Cardiac muscle cell (in vitro differentiated cells and primary cell): ENCODE data around the gene RNU6-1. TPM values are rescaled to one million over a fixed set of nuclear protein-coding genes. Genes with fewer than 3 reads are reported as not detected.

Experiments
- DNase-seq, 2 donors: peaks; one replicate each; pipeline versions ENCODE4 v3.0.0 to v3.0.0-alpha.2; 2010 to 2017; ENCODE audit warnings: low read depth in 1 of 2, low spot score in 1 of 2
- H3K27ac ChIP-seq: fragments of 200-600 bp; sonication (generic); 2 replicates; pipeline ENCODE4 v1.5.1; 2016
- H3K27me3 ChIP-seq: fragments of 200-600 bp; sonication (generic); 2 replicates; pipeline ENCODE4 v1.6.0; 2016; ENCODE audit warnings: control low read depth
- H3K36me3 ChIP-seq: fragments of 200-600 bp; sonication (generic); 2 replicates; pipeline ENCODE4 v1.5.1; 2016; ENCODE audit warnings: control low read depth
- H3K4me1 ChIP-seq: fragments of 200-600 bp; sonication (generic); 2 replicates; pipeline ENCODE4 v1.8.1; 2017; ENCODE audit warnings: low read depth, mild to moderate bottlenecking, mixed run types
- H3K4me3 ChIP-seq: fragments of 200-600 bp; sonication (generic); 2 replicates; pipeline ENCODE4 v1.5.1; 2016; ENCODE audit warnings: mild to moderate bottlenecking
- H3K9me3 ChIP-seq: fragments of 200-600 bp; sonication (generic); 2 replicates; pipeline ENCODE4 v1.5.1; 2017; ENCODE audit warnings: low read depth, mild to moderate bottlenecking, control low read depth
- CTCF ChIP-seq: IDR thresholded peaks from 2 replicates; pipeline ENCODE4 v1.5.1; 2012; ENCODE audit warnings: low read depth, mild to moderate bottlenecking, low read length
- polyA plus RNA-seq: library from polyadenylated mRNA; unstranded; fragments of >200 nt; fragmentation: Nextera tagmentation; extraction: Ambion mirVana; gene quantifications from 2 replicates; pipeline ENCODE4 v1.2.1, GENCODE V29; 2016
- total RNA-seq: library from RNA; depleted of rRNA; stranded (reverse); fragments of >200 nt; gene quantifications from 2 replicates; pipeline ENCODE4 v1.2.3, GENCODE V29; 2016

Gene RNU6-1
- total and polyA plus RNA-seq, 2 experiments from 2014 or later, result not detected

DNA sequence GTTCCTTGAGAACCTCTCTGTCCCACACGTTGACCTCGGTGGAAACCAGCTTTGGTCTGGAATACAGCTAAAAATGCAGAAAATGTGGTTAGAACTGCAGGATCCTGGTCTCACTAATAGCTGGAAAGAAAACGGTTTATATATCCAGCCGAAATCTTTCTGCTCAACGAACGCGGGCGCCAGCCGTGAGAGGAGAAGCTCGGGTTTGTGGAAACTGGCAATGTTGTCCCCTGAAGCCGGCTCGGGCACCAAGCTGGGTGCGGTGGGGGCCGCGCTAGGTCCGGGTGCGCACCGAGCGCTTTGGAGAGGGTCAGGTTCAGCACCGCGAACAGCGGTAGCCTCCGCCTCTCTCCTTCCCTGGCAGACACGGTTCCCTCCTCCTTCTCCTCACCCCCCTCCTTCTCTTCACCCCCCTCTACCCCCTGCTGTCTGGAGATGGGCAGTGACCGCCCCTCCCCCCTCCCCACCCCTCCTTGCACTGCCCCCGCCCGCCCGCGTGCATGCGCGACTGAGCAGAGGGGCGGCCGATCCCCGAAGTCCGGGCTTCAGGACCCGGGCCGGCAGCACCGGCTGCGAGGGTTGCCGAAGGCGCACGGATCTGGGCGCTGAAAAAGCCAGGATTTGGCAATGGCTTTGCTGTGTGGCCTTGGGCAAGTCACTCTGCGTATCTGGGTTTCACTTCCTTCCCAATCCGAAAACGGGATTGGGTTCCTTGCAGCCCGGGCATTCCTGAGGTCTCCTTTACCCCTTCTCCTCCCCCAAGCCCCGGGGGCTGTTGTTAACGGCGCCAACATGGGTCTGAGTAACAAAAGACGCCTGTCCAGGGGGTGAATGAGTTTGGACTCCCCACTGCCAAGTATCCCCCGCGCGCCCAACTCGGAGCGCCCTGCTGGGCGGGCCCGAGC, 14.6 kb downstream of the RNU6-1 start, which contains the start of gene SKOR1:
Gene SKOR1 (plus strand): TSS at position 534 of the 905 bp plus-strand sequence. CDS start 94 bp downstream, at position 628.
- peaks cover 100% of the 10 kb centered on the region for H3K27me3 ChIP-seq
- H3K27ac ChIP-seq, result no peak within 1 kb of the TSS
- peak; percentile 57 to 65 for DNase-seq
- H3K4me1 ChIP-seq, result peaks cover 3% of the 10 kb centered on the region
- no peak for TF ChIP-seq CTCF
- H3K9me3 ChIP-seq, result no peaks in the 10 kb centered on the region
- H3K36me3 ChIP-seq, result no peaks in the 10 kb centered on the region
- H3K4me3 ChIP-seq, result no peak within 1 kb of the TSS

GRCh38 chr15:67824197-67824968, 15.5 kb downstream of the RNU6-1 start:
- TF ChIP-seq CTCF, result no peak
- H3K36me3 ChIP-seq, result no peaks in the 10 kb centered on the region
- H3K27me3 ChIP-seq, result peaks cover 100% of the 10 kb centered on the region
- H3K4me1 ChIP-seq, result peaks cover 3% of the 10 kb centered on the region
- no peak for DNase-seq
- no peaks in the 10 kb centered on the region for H3K9me3 ChIP-seq
- H3K27ac ChIP-seq, result no peak overlapping the region
- no peak overlapping the region for H3K4me3 ChIP-seq

- Histone ChIP-seq H3K27me3 (peaks cover 100% of the 10 kb centered on the region), H3K36me3 (no peaks in the 10 kb centered on the region), H3K4me3 (no peak overlapping the region), H3K27ac (no peak overlapping the region), H3K9me3 (no peaks in the 10 kb centered on the region), H3K4me1 (peaks cover 3% of the 10 kb centered on the region)
- TF ChIP-seq CTCF, result no peak
- no peak for DNase-seq
Measured at GRCh38 chr15:67823314-67824196, 16.3 kb downstream of the RNU6-1 start.

- Histone ChIP-seq H3K9me3 (no peaks in the 10 kb centered on the region), H3K27me3 (peaks cover 100% of the 10 kb centered on the region), H3K36me3 (no peaks in the 10 kb centered on the region), H3K4me3 (no peak overlapping the region), H3K27ac (no peak overlapping the region), H3K4me1 (no peaks in the 10 kb centered on the region)
- DNase-seq, result no peak
- no peak for TF ChIP-seq CTCF
Measured at GRCh38 chr15:67822537-67823313, 17.1 kb downstream of the RNU6-1 start.
